K562 (cell line): Measurements from ENCODE around the gene CHCHD4. TPM values are rescaled to one million over a fixed set of nuclear protein-coding genes. Genes with fewer than 3 reads are reported as not detected.

Experiments used
- ARID3A ChIP-seq: IDR thresholded peaks from 2 replicates; pipeline ENCODE4 v1.6.1; 2012; ENCODE audit warnings: low read depth, low read length, improper control_type of control experiment, borderline replicate concordance
- BMI1 ChIP-seq: fragments of 150-350 bp; IDR thresholded peaks from 2 replicates; pipeline ENCODE4 v1.6.1; 2014; ENCODE audit warnings: low read length
- CEBPG ChIP-seq, 3 experiments: fragments of 200-800 bp in 1 of 3; sonication (Bioruptor generic) in 1 of 3; sonication (generic) in 1 of 3; formaldehyde crosslinking in 1 of 3; IDR thresholded peaks in 2 of 3; conservative IDR thresholded peaks in 1 of 3; 2 replicates each; pipeline versions ENCODE4 v1.6.1 to v1.8.0; 2016 to 2022; ENCODE audit warnings: missing compliant biosample characterization in 2 of 3, missing genetic modification characterization in 2 of 3, mild to moderate bottlenecking in 1 of 3, missing genetic modification reagents in 1 of 3
- CREB3 ChIP-seq: fragments of 450-650 bp; conservative IDR thresholded peaks from 2 replicates; pipeline ENCODE4 v1.6.1; 2016; ENCODE audit warnings: missing genetic modification characterization, low read depth, mild to moderate bottlenecking, missing compliant biosample characterization, moderate library complexity
- ETV5 ChIP-seq: sonication (generic); formaldehyde crosslinking; IDR thresholded peaks from 2 replicates; pipeline ENCODE4 v1.4.0; 2020; ENCODE audit warnings: low read depth, mild to moderate bottlenecking, missing genetic modification reagents
- FOXJ3 ChIP-seq: sonication (generic); formaldehyde crosslinking; IDR thresholded peaks from 2 replicates; pipeline ENCODE4 v1.4.0; 2020; ENCODE audit warnings: mild to moderate bottlenecking, missing genetic modification reagents
- FOXO4 ChIP-seq: fragments of 450-650 bp; formaldehyde crosslinking; IDR thresholded peaks from 2 replicates; pipeline ENCODE4 v1.4.0; 2020; ENCODE audit warnings: mild to moderate bottlenecking, moderate library complexity
- KHSRP ChIP-seq: fragments of 450-650 bp; IDR thresholded peaks from 2 replicates; pipeline ENCODE4 v1.6.1; 2017
- SMARCA4 ChIP-seq: fragments of 450-650 bp; IDR thresholded peaks from 2 replicates; pipeline ENCODE4 v1.6.1; 2016
- SMARCA5 ChIP-seq: fragments of 450-650 bp; IDR thresholded peaks from 2 replicates; pipeline ENCODE4 v1.6.1; 2016
- SREBF2 ChIP-seq: sonication (generic); formaldehyde crosslinking; IDR thresholded peaks from 2 replicates; pipeline ENCODE4 v1.4.0; 2020; ENCODE audit warnings: mild to moderate bottlenecking, missing genetic modification reagents
- TOE1 ChIP-seq, 2 experiments: fragments of 450-650 bp in 1 of 2; sonication (generic) in 1 of 2; formaldehyde crosslinking in 1 of 2; IDR thresholded peaks; 2 replicates each; pipeline versions ENCODE4 v1.7.1 to v1.8.0; 2016 to 2022; ENCODE audit warnings: borderline replicate concordance in 2 of 2, mild to moderate bottlenecking in 2 of 2, antibody characterized with exemption in 1 of 2, inconsistent platforms in 1 of 2, low read depth in 1 of 2, missing genetic modification reagents in 1 of 2, moderate library complexity in 1 of 2
- TRIM24 ChIP-seq, 2 experiments: fragments of 450-650 bp; IDR thresholded peaks; 2 replicates each; pipeline ENCODE4 v1.6.1; 2016
- ZBTB26 ChIP-seq: fragments of 450-650 bp; formaldehyde crosslinking; IDR thresholded peaks from 2 replicates; pipeline ENCODE4 v1.4.0; 2022; ENCODE audit warnings: missing genetic modification characterization
- ZBTB5 ChIP-seq: fragments of 450-650 bp; IDR thresholded peaks from 2 replicates; pipeline ENCODE4 v1.6.1; 2017; ENCODE audit warnings: antibody characterized with exemption
- ZNF699 ChIP-seq: fragments of 250-450 bp; sonication (Bioruptor Pico); IDR thresholded peaks from 2 replicates; pipeline ENCODE4 v1.8.0; 2021; ENCODE audit warnings: mild to moderate bottlenecking, moderate library complexity; ENCODE audit not compliant: insufficient replicate concordance
- polyA plus RNA-seq, 8 experiments: library from polyadenylated mRNA; depleted of rRNA in 4 of 8; stranded (reverse) in 5 of 8; unstranded in 3 of 8; fragments of >200 nt; fragmentation: Nextera tagmentation in 2 of 8; fragmentation: Illumina TruSeq in 1 of 8; extraction: Ambion mirVana in 2 of 8; extraction: Trizol in 1 of 8; gene quantifications; 2 replicates each; pipeline versions ENCODE4 v1.2.1 to v1.2.3, GENCODE V29; 2011 to 2014; ENCODE audit warnings: inconsistent platforms in 1 of 8, missing spikeins in 1 of 8
- total RNA-seq, 7 experiments: library from RNA; depleted of rRNA in 6 of 7; stranded (reverse); fragments of >200 nt in 6 of 7; fragmentation: Illumina TruSeq in 2 of 7; extraction: Trizol in 2 of 7; gene quantifications; 2 replicates each; pipeline versions ENCODE4 v1.2.1 to v1.2.3, GENCODE V29; 2011 to 2021; ENCODE audit warnings: low replicate concordance in 1 of 7

The CHCHD4 gene
- total and polyA plus RNA-seq, 9 of the 15 experiments (the other 6 are each of a cell fraction or from before 2014, with no cell fraction given): 55.4 to 225 (median 77.2) TPM

GRCh38 chr3:14144423-14145075 lies 19.9 kb upstream of the CHCHD4 start (continued):
- TF ChIP-seq TOE1 (IDR thresholded peaks at IDR 0.05; ENCODE audit: borderline replicate concordance) (no peak), TOE1 (CRISPR knock-in tag; IDR thresholded peaks at IDR 0.05; ENCODE audit: borderline replicate concordance, low read depth) (no peak), KHSRP (no peak), ZBTB26 (CRISPR knock-in tag) (no peak), SREBF2 (CRISPR knock-in tag) (no peak), ZNF699 (CRISPR knock-in tag) (no peak), CREB3 (tag) (no peak), SMARCA4 (peak; percentile 88), SMARCA5 (no peak), FOXJ3 (CRISPR knock-in tag) (peak; percentile 98), ZBTB5 (no peak), ARID3A (peak; percentile 84; the same call in 1 of the 2 replicates), BMI1 (peak; percentile 91), CEBPG (CRISPR knock-in tag; IDR thresholded peaks at IDR 0.05) (peak; percentile 52; the same call in 1 of the 2 replicates), CEBPG (tag; conservative IDR thresholded peaks at IDR 0.05 in 1 of 2, IDR thresholded peaks at IDR 0.05 in 1 of 2) (peak; percentile 71 to 86), TRIM24 (IDR thresholded peaks at IDR 0.05) (peak in 1 of 2 experiments; percentile 28; a peak in 1 of 4 replicates), FOXO4 (CRISPR knock-in tag) (no peak), ETV5 (CRISPR knock-in tag) (no peak)
